Hepatocyte (in vitro differentiated cells): ENCODE data around the gene TCEA2. TPM values are rescaled to one million over a fixed set of nuclear protein-coding genes. Genes with fewer than 3 reads are reported as not detected.

Source experiments
- DNase-seq: peaks from one replicate; pipeline ENCODE4 v3.0.0-alpha.2; 2016; ENCODE audit warnings: low spot score
- H2AFZ ChIP-seq: fragments of 200-600 bp; sonication (generic); 2 replicates; pipeline ENCODE4 v1.6.0; 2016; ENCODE audit warnings: antibody characterized with exemption, mild to moderate bottlenecking
- H3K27ac ChIP-seq: fragments of 200-600 bp; sonication (generic); 2 replicates; pipeline ENCODE4 v1.5.1; 2016; ENCODE audit warnings: mild to moderate bottlenecking
- H3K27me3 ChIP-seq: fragments of 200-600 bp; sonication (generic); 2 replicates; pipeline ENCODE4 v1.6.1; 2016
- H3K36me3 ChIP-seq: fragments of 200-600 bp; sonication (generic); replicated peaks from 2 replicates; pipeline ENCODE4 v1.5.1; 2016; ENCODE audit warnings: low read depth; ENCODE audit not compliant: insufficient read depth
- H3K4me1 ChIP-seq: fragments of 200-600 bp; sonication (generic); 2 replicates; pipeline ENCODE4 v1.5.1; 2016; ENCODE audit warnings: mild to moderate bottlenecking, moderate library complexity; ENCODE audit not compliant: insufficient read depth
- H3K4me2 ChIP-seq: fragments of 200-600 bp; sonication (generic); 2 replicates; pipeline ENCODE4 v1.6.0; 2016
- H3K4me3 ChIP-seq: fragments of 200-600 bp; sonication (generic); 2 replicates; pipeline ENCODE4 v1.5.1; 2016; ENCODE audit warnings: mild to moderate bottlenecking
- H3K79me2 ChIP-seq: fragments of 200-600 bp; sonication (generic); 2 replicates; pipeline ENCODE4 v1.6.0; 2017; ENCODE audit warnings: mild to moderate bottlenecking
- H3K9me2 ChIP-seq: fragments of 200-600 bp; sonication (generic); replicated peaks from 2 replicates; pipeline ENCODE4 v1.6.0; 2017; ENCODE audit warnings: mild to moderate bottlenecking; ENCODE audit not compliant: insufficient read depth
- H3K9me3 ChIP-seq: fragments of 200-600 bp; sonication (generic); 2 replicates; pipeline ENCODE4 v1.5.1; 2016; ENCODE audit warnings: low read depth, mild to moderate bottlenecking
- H4K20me1 ChIP-seq: fragments of 200-600 bp; sonication (generic); 2 replicates; pipeline ENCODE4 v1.6.0; 2016; ENCODE audit warnings: mild to moderate bottlenecking; ENCODE audit not compliant: insufficient read depth, poor library complexity, severe bottlenecking
- EZH2 ChIP-seq: fragments of 200-600 bp; sonication (generic); IDR thresholded peaks from 2 replicates; pipeline ENCODE4 v1.6.1; 2016; ENCODE audit warnings: antibody characterized with exemption, mild to moderate bottlenecking, borderline replicate concordance
- EZH2phosphoT487 ChIP-seq: fragments of 200-600 bp; sonication (generic); IDR thresholded peaks from one replicate; pipeline ENCODE4 v1.6.1; 2018; ENCODE audit warnings: antibody characterized with exemption, mild to moderate bottlenecking, low read depth, moderate library complexity; ENCODE audit not compliant: unreplicated experiment, severe bottlenecking
- WGBS: methylation state at CpG from one replicate; pipeline ENCODE4 v1.1.6; 2016; ENCODE audit warnings: low lambda C conversion rate; ENCODE audit errors: missing lambda C conversion rate; 5-methylcytosine and 5-hydroxymethylcytosine counted together
- polyA plus RNA-seq: library from polyadenylated mRNA; unstranded; fragments of >200 nt; fragmentation: Nextera tagmentation; extraction: Ambion mirVana; gene quantifications from 2 replicates; pipeline ENCODE4 v1.2.1, GENCODE V29; 2016
- total RNA-seq: library from RNA; depleted of rRNA; stranded (reverse); fragments of >200 nt; gene quantifications from 2 replicates; pipeline ENCODE4 v1.2.3, GENCODE V29; 2014
- TF ChIP-seq, protein P1 (sequence below): fragments of 200-600 bp; sonication (generic); IDR thresholded peaks from 2 replicates; pipeline ENCODE4 v1.5.1; 2016; ENCODE audit warnings: antibody characterized with exemption, mild to moderate bottlenecking; ENCODE audit not compliant: poor library complexity

The TCEA2 gene
- total and polyA plus RNA-seq, 2 experiments from 2014 or later: 26.0 to 74.2 TPM

DNA sequence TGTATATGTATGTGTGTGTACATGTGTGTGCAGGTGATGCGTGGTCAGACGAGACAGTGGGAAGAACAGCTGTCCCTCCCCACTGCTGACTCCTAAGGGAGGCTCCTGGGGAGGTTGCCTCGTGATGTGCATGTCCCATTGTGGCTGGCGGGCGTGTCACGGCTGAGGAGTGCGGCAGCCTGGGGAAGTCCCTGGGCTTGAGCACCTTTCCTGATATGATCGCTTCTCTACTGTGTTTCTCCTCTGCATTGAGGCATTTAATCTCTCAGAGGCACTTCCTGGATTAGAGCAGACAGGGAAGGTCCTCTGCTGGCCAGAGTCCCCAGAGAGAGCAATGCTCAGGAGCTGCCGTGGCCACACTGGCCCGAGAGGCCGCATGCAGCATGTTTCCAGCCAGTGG is 32.9 kb downstream of the TCEA2 start:
- H3K4me1 ChIP-seq: no peaks in the 10 kb centered on the region
- H3K4me2 ChIP-seq: no peak overlapping the region
- H3K4me3 ChIP-seq: no peak overlapping the region
- H3K9me3 ChIP-seq: no peaks in the 10 kb centered on the region
- H3K27me3 ChIP-seq: peaks cover 9% of the 10 kb centered on the region
- DNase-seq: no peak
- WGBS: 89% methylated on average over 11 of the region's 11 CpGs
- no peak overlapping the region for H2AFZ ChIP-seq
- H3K9me2 ChIP-seq: no peaks in the 10 kb centered on the region
- H3K36me3 ChIP-seq: no peaks in the 10 kb centered on the region
- H3K27ac ChIP-seq: no peak overlapping the region
- H3K79me2 ChIP-seq: no peaks in the 10 kb centered on the region
- H4K20me1 ChIP-seq: no peaks in the 10 kb centered on the region
- TF ChIP-seq EZH2phosphoT487: no peak
- TF ChIP-seq, protein P1, sequence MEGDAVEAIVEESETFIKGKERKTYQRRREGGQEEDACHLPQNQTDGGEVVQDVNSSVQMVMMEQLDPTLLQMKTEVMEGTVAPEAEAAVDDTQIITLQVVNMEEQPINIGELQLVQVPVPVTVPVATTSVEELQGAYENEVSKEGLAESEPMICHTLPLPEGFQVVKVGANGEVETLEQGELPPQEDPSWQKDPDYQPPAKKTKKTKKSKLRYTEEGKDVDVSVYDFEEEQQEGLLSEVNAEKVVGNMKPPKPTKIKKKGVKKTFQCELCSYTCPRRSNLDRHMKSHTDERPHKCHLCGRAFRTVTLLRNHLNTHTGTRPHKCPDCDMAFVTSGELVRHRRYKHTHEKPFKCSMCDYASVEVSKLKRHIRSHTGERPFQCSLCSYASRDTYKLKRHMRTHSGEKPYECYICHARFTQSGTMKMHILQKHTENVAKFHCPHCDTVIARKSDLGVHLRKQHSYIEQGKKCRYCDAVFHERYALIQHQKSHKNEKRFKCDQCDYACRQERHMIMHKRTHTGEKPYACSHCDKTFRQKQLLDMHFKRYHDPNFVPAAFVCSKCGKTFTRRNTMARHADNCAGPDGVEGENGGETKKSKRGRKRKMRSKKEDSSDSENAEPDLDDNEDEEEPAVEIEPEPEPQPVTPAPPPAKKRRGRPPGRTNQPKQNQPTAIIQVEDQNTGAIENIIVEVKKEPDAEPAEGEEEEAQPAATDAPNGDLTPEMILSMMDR: no peak
- TF ChIP-seq EZH2: no peak

GRCh38 chr20:64096535-64096934 is 33.5 kb downstream of the TCEA2 start:
- H3K27ac ChIP-seq: no peak overlapping the region
- no peaks in the 10 kb centered on the region for H3K36me3 ChIP-seq
- no peak overlapping the region for H3K4me2 ChIP-seq
- no peaks in the 10 kb centered on the region for H3K9me3 ChIP-seq
- no peak for DNase-seq
- no peaks in the 10 kb centered on the region for H3K79me2 ChIP-seq
- H3K4me1 ChIP-seq: no peaks in the 10 kb centered on the region
- 91% methylated on average over 6 of the region's 6 CpGs for WGBS
- no peaks in the 10 kb centered on the region for H3K9me2 ChIP-seq
- TF ChIP-seq, protein P1: no peak
- TF ChIP-seq EZH2 (no peak), EZH2phosphoT487 (no peak)
- H2AFZ ChIP-seq: no peak overlapping the region
- peaks cover 15% of the 10 kb centered on the region for H3K27me3 ChIP-seq
- H4K20me1 ChIP-seq: no peaks in the 10 kb centered on the region
- H3K4me3 ChIP-seq: no peak overlapping the region

DNA sequence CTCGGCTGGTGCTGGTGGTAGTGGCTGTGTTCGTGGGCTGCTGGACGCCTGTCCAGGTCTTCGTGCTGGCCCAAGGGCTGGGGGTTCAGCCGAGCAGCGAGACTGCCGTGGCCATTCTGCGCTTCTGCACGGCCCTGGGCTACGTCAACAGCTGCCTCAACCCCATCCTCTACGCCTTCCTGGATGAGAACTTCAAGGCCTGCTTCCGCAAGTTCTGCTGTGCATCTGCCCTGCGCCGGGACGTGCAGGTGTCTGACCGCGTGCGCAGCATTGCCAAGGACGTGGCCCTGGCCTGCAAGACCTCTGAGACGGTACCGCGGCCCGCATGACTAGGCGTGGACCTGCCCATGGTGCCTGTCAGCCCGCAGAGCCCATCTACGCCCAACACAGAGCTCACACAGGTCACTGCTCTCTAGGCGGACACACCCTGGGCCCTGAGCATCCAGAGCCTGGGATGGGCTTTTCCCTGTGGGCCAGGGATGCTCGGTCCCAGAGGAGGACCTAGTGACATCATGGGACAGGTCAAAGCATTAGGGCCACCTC is 35.5 kb downstream of the TCEA2 start:
- WGBS: 99% methylated on average over 28 of the region's 28 CpGs
- peaks cover 8% of the 10 kb centered on the region for H3K4me1 ChIP-seq
- no peaks in the 10 kb centered on the region for H3K9me2 ChIP-seq
- H3K36me3 ChIP-seq: no peaks in the 10 kb centered on the region
- H3K79me2 ChIP-seq: no peaks in the 10 kb centered on the region
- H3K4me2 ChIP-seq: no peak overlapping the region
- no peak overlapping the region for H3K4me3 ChIP-seq
- no peak overlapping the region for H2AFZ ChIP-seq
- peaks cover 33% of the 10 kb centered on the region for H3K27me3 ChIP-seq
- no peaks in the 10 kb centered on the region for H4K20me1 ChIP-seq
- no peak overlapping the region for H3K27ac ChIP-seq
- no peaks in the 10 kb centered on the region for H3K9me3 ChIP-seq
- no peak for DNase-seq
- TF ChIP-seq, protein P1: no peak
- TF ChIP-seq EZH2 (no peak), EZH2phosphoT487 (no peak)
